ENCODE measurements around the gene CHN2.
"Not testable (repeated sequence)": the region's sequence is repeated elsewhere in the genome, so short reads cannot be mapped to it uniquely, and the experiment has no call there.

Gene CHN2

GRCh38 chr7:29190349-29191045, 4.1 kb upstream of the CHN2 start:
- DNase-seq, result no peak

DNA sequence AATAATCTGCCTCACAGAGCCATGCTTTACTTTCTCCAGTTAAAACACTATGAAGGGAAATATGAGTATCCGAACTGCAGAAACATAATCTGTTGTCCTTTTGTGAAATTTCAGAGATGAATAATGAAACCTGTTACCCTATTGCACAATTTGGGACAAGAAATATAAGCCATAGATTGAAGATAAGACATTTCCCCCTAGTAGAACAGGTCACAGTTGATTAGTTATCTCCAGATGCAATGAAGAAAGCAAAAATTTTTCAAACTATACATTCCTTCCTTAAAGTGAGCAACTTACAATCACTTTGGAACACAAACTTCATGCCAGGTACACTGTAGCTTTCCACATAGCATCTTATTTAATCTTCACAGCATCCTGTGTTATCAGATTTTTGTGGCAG, 2.3 kb upstream of the CHN2 start:
- DNase-seq, result no peak

DNA sequence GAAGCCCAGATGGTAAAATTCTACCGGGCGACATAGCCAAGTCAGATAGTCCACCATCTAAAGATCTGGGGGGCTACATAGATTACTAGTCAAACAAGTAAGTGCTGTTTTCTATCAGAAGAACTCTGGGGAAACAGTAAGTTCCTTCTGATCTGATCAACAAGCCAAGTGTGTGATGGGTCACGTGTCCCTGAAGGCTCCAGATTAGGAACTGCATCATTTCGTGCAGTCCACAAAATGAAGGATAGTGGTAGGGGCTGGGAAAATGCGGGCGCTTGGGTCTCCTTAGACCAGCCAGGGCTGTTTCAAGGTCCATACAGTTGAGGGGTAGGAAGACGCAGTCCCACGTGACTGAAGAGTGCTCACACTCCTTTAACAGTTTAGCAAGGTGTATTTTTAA, 1.8 kb upstream of the CHN2 start:
- DNase-seq, result no peak

GRCh38 chr7:29193316-29194205, 1.0 kb upstream of the CHN2 start:
- no peak for DNase-seq

DNA sequence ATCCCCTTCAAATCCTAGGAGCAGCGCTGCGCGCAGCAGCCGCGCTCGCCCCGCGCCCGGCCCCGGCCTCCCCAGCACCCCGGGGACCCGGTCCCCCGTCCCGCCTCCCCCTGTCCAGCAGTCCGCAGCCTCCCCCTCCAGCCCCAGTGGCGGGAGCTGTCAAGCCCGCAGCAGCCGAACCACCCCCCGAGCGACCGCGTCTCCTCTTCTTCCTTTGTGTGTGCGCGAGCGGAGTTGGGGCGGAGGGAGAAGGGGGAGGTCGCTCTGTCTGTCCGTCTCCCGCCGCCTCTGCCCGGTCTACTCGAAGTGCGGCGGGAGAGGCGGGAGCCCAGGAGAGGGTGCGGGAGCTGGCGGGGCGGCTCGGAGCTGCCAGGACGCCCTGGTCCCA, 375 bp upstream of the CHN2 start:
- DNase-seq, result no peak

- no peak for DNase-seq
Measured at GRCh38 chr7:29196191-29196590, 1.6 kb downstream of the CHN2 start.

- no peak for DNase-seq
Measured at GRCh38 chr7:29196971-29197595, 2.5 kb downstream of the CHN2 start.

DNA sequence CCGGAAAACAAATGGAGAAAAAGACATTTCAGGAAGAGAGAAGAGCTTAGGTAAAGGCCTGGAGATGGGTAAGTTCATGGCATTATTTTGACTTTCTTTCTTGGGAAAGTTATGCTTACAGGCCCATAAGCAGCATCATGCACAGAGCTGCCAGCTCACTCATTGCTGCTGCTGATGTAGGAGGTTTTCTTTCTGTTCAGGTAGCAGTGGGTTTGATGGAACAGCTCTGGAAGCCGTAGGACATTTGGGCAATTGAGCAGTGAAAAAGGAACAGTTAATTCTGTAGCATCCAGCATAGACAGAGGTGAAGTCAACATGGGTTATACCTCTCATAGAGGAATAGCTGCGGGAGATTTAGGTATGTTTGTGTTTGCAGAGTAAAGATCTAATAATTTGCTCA, 3.3 kb downstream of the CHN2 start:
- DNase-seq, result no peak

DNA sequence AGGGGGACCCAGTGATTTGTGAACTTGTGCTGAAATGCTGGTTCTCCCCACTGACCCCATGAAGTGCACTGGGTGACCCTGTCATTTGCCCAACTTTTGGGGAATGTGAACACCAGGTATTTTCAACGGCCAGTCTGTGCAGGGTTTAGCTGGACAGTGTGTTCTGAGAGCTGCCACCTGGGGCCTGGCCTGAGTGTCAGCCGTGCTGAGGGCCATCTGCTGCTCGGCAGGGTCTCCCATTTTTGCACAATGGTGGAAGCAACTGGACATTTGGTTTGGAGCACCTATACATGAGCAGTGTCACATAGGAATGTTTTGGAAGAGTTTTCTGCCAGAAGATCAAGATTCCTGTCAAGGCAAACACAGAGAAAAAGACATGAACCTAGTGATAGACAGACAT, 5.2 kb downstream of the CHN2 start:
- DNase-seq, result no peak

DNA sequence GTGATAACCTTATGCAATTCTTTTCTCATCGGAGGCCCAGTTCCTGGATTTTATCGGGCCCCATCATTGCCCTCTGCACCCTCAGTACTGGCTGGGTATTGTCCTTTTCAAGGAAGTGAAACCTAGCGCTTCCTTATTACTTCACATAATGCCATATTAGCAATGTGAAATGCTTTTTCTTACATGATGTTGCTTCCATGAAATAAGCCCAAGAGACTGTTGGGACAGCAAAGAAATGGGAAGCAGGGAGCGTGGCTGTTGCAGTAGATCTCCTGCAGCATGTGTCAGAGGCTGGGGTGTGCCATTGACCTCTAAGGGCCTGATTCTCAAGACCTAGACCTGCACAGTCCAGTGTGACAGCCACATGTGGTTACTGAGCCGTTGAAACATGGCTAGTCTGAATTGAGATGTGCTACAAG, 8.1 kb downstream of the CHN2 start:
- no peak for DNase-seq

GRCh38 chr7:29204491-29205272, 10.1 kb downstream of the CHN2 start:
- DNase-seq, result no peak

DNA sequence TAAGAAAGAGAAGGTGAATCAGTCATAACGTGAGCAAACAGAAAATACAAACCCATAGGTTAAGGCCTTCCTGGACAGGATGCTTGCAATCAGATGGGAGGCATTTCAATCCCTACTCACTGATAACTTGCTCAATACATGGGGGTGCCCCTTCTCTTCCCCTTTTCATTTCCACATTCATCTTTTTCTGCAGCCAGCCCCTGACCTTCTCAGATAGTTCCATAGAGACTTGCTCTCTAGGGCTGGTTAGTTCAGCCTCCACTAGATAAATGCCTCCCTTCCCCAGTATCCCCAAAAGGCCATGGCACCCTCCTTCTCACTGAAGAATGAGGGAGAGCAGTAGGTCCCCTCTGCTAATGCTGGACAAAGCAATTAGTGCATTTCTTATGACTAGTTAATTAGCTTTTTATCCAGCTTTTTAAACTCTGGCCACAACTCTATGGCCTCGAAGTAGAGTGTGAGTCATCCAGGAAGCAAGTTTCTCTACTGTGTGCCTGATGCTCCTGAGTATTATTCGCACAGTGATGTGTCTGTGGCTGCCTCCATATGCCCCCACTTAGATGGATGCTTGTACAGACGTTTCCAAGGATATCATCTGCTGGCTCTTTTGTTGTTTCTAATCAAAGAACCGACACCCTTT, 12.7 kb downstream of the CHN2 start:
- no peak for DNase-seq

GRCh38 chr7:29208410-29209250, 14.1 kb downstream of the CHN2 start:
- DNase-seq, result no peak

GRCh38 chr7:29209745-29210144, 15.2 kb downstream of the CHN2 start:
- no peak for DNase-seq

GRCh38 chr7:29212736-29213135, 18.2 kb downstream of the CHN2 start:
- not testable (repeated sequence) for DNase-seq

DNA sequence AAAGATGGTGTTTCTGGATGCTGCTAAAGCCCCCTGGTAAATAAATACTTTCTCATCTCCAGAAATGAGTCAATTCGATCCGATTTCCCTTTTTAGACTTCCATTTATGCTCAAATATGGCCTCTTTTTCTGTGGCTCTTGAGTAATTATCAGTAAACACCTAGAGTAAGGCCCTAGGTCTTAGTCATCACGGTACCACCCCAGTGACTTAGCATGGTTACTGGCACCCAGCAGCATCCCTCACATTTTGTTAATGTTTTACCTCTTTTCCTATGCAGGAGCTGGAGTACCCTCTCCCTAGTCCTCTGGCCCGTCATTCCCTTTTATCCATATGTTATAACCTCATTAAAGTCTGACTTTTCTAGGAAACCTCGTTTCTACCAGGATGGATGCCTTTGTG, 19.5 kb downstream of the CHN2 start:
- DNase-seq, result no peak

DNA sequence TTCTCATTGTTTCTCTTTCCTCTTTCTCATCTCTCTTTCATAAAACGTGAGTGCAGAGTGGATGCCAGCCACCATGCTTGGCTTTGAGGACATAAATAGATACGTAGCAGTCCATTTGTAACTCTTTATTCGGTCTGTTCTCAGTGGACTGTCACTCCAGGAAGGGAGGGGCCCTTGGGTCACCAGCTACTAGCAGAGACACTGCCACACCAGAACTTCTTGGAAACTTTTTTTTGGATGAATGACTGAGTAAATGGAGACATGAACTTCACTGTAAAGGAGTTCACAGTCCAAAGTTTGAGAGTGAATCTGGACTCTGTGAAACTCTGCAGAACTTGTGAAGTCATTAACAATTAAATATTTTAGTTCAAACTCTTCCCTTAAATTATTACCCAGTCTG, 20.2 kb downstream of the CHN2 start:
- no peak for DNase-seq

DNA sequence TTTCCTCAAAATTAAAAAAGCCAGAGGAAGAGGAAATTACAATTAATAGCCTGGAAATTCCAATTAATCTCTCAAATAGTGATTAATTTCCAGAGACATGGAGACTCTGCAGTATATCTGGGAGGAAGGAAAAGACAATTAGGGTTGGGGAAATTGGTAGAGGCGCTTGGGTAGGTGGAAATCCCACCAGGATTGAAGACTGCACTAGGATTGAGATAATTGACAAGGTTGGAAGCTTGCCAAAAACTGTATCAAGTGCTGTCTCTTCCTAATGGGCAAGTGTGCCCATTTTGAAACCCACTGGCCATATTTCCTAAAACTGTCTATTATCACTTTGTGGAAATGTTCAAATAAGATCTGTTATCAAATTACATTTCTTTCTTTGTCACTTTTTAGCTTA, 21.6 kb downstream of the CHN2 start:
- no peak for DNase-seq

DNA sequence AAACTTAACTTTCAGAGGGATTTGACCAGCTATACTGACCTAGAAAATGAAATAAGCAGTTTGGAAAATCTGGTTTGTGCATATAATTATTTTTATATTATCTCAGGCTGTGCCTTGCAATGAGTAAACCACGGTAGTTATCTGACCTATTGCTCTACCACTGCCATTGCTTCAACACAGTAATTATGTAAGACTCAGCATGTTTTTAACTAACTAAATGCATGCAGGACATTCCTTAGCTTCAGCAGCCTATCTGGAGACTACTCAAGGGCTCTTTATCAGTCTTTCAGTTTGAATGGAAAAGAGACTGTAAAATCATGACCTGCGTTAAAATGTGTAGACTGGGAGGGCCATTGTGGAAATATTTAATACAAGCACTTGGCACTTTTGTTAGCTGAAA, 22.5 kb downstream of the CHN2 start:
- no peak for DNase-seq

- DNase-seq, result no peak
Measured at GRCh38 chr7:29224726-29225125, 30.2 kb downstream of the CHN2 start.

DNA sequence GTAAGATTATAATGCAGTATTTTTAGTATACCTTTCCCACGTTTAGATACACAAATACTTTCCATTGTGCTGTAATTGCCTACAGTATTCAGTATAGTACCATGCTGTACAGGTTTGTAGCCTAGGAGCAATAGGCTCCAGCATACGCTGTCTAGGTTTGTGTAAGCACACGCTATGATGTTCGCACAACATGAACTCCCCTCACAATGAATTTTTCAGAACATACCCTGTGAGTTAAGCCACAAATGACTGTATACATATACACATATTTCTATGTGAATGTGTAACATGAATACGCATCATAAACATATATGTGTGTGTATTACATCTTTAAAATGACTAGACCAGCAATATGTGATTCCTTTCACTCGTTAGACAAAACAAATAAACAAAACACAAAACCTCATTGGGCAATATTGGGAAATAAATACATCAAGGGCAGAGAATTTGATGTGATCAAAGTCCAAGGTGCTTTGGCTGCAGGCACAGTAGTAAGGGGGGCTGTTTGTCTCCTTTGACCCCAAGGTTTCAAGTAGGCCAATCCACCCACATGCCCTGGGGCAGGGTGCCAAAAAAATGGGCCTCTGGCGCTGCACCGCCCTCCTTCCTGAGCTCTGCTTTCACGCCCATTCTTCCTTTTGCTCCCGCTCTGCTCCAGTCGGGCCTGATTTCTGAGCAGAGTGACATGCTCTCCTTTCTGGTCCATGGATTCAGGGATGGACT, 33.9 kb downstream of the CHN2 start:
- no peak for DNase-seq

Data from T-helper 9 cell (primary cell).